SIG-M5 treated with dmso at 0.1 percent for 504 hours (cell line): ENCODE results near the gene VWA3A.
"Not testable (repeated sequence)": the region's sequence is repeated elsewhere in the genome, so short reads cannot be mapped to it uniquely, and the experiment has no call there.

Experiments
- DNase-seq: peaks from one replicate; lab custom pipeline; 2025; ENCODE audit not compliant: unreplicated experiment; lab: John Stamatoyannopoulos, UW

Gene VWA3A

DNA sequence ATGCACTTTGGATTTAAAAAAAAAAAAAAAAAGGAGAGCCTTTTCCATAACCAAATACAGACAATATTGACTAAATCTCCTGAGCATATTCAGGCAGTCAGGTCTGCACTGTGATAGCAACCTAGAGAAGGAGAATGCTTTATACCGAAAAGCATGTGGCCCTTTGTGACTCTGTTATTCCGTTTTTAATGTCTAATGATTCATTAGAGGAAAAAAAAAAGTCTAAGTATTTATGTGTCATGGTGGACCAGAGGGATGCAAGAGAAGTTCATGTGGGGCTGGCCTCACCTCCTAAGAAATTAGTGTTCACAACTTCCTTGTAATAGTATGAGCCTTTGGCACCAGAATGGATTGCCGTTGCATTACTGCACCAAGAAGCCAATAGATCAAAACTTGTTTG lies 11.3 kb upstream of the VWA3A start:
- DNase-seq: no peak

DNA sequence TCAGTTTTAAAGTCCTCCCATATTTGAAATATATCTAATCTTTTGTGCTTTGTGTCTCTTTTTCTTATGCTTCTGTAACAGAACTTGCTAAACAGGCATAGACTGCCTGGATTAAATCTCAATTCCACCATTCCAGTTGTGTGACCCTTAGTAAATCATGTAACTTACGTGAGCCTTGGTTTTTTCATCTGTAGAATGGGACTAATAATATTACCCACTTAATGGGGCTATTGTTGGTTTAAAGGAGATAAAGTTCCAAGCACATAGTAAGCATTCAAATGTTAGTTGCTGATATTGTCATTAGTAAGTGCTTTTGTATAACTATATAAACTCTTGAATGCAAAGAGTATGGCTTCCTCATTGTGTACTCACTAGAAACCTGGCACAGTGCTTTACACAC lies 5.9 kb upstream of the VWA3A start:
- DNase-seq: no peak

DNA sequence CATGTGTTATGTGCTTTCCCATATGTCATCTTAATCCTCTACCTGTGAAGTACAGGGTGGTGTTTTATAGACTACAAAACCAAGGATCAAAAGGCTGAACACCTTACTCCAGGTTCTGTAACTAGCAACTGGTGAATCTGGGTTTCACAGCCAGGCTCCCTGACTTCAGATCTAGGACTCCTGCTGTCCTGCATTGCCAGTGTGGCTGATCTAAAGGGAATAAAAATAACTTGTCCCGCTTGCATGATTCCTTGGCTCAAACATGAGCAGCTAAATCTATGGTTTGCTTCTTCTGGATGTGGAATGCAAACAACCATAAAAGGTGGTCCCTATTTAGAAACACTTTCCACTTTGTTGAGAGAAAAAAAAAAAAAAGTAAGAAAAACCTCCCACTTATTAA lies 3.7 kb upstream of the VWA3A start:
- DNase-seq: no peak

DNA sequence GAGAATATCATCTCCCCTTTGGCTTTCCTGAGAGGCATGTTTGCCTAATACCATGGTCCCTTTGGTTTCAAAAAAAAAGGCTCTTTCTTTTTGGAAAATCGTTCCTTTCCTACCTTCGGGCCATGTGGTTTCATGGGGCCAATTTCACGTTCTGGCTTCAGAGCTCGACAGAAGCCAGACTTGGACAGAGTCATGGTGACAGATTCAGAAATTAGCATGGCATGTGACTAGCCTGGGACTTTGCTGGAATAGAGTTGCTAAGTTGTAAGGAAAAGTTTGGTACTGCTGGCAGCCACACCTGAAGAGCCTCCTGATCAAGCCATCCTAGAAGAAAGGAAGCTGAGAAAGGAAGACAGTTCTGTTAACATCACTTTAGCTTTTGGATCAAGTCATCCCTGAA lies 2.4 kb upstream of the VWA3A start:
- DNase-seq: no peak

DNA sequence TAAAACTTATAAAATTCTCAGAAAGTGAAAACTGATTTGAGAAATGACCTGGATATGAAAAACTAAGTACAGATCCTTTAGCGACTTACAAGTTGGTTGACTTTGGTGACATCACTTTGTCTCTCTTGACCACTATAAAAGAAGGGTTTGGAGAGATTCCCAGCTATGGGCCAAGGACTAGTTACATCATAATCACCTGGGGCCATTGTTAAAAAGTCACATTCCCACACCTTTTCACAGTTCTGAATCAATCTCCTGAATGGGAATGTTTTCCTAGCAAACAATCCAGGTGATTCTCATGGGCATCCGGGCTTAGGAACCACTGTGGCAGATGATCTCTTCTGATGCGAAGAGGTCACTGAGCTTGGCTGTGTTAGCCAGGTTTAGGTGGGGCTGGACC lies 620 bp upstream of the VWA3A start:
- peak; percentile 4 for DNase-seq

DNA sequence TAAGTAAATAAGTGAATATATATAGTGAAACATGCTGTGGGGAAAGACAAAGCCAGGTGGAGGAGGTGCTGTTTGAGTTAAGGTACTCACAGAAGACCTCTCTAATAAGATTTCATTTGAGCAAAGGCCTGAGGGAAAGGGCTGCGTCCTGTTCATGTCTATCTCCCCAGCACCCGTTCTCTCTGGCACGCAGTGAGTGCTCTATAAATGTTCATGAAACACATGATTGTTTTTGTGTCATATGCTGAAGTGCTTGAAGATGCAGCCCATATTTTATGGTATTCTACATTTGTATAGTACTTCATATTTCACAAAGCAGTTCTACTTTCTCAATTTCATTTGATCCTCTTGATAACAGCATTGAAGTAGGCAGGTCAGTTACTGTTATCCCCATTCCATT lies 990 bp downstream of the VWA3A start:
- no peak for DNase-seq

DNA sequence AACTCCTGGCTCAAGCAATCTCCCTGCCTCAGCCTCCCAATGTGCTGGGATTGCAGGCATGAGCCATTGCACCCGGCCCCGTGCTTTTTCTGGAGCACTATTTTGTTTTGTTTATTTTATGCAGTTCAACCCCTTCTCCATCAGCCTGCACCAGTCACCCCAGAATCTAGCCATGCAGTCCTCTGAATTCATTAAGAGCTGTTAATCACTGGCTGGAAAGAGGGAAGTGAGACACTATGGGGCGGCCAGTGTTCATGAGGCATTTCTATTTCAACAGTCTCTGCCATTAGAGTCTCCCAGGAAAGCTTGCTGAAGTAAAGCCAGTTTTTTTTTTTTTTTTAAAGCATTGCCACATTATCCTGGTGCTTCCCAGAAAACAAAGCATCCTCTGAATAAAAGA lies 1.7 kb downstream of the VWA3A start:
- DNase-seq: peak; percentile 21

DNA sequence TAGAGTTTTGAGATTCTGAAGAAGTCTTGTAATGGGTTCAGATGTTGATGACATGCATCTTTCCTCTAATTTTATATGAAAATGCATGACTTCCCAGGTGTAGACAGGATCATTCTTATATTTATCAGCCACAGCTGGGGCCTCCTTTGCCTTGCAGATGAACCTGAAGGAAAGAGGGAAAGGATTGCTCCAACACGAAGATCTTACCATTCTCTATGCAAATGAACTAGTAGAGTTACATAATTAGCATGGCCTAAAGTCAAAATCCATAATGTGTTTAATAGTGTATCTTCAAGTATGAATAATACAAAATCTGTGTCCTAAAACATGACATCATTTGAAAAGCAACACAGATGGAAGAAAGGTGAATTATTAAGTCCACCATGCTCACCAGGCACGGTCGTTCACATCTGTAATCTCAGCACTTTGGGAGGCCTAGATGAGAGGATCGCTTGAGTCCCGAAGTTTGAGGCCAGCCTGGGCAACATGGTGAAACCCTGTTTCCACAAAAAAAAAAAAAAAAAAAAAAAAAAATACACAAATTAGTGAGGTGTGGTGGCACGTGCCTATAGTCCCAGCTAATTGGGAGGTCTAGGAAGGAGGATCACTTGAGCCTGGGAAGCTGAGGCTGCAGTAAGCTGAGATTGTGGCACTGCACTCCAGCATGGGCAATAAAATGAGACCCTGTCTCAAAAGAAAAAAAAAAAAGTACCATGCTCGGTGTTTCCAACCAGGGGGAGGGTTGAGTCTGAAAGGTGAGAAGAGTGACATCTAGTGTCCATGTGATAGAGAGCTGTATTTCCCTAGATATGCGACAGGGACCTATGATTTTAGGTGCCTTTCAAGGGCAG lies 6.3 kb downstream of the VWA3A start:
- peak; percentile 75 for DNase-seq

DNA sequence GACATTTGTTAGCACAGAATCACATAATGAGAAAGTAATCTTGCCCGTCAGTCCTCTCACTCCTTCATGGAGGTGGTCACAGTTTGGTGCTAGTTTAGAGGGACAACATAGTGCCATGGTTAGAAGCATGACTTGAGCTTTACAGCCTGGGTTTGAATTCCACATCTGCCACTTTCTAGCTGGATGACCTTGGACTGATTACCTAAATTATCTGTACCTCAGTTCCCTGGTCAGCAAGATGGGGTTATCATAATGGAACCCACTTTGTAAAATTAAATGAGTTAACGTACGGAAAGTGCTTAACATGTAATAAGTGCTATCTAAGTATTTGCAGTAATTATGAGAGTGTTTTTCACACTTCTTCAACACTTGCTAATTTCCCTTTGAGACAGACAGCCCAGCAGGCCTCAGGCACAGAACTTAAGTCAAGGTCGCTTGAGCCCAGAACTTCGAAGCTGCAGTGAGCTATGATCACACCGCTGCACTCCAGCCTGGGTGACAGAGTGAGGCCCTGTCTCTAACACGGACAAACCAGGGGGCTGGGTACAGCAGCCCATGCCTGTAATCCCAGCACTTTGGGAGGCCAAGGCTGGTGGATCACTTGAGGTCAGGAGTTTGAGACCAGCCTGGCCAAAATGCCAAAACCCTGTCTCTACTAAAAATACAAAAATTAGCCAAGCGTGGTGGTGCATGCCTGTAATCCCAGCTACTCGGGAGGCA lies 7.1 kb downstream of the VWA3A start:
- no peak for DNase-seq

DNA sequence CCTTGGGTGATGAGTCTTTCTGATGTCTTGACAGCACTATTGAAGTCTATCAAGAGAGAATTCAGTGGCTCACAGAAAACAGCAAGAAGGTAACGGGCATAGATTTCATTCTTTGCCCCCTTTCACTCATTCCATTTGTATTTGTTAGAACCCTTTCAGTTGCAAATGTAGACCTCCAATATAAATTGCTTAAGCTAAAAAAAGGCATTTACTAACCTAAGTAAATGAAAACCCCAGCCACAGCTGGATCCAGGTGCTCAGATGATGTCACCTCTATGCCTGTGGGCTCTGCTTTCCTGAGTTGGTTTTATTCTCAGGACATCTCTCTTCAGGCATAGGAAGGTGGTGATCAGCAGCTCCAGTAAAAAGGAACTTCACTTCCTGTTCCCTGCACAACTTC lies 11.1 kb downstream of the VWA3A start:
- no peak for DNase-seq

DNA sequence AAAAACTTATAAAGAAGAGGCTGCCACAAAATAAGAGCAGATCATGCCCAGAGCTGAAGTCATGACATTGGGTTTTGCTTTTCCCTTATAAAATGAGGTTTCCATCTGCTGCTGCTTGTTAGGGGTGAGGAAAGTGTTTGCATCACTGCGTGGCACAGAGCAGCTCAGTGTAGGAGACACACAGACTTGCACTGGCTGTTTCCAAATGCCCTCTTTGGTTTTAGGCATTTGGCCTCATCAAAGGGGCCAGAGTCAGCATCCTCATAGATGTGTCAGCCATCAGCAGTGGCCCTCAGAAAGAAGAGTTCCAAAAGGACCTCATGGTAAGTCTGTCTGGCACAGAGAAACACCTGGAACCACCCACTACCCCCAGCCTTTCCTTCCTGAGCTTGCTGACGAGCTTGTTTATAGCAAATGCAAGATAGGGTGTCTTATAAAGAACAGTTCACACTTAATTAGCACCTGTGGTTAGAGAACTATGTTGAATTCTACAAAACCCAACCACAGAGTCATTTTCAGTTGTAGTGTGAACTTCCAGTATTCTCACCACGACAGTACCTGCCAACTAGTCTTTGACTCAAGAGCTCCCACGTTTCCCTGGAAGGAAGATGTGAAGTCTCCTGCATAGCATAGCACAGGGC lies 17.0 kb downstream of the VWA3A start:
- DNase-seq: no peak

DNA sequence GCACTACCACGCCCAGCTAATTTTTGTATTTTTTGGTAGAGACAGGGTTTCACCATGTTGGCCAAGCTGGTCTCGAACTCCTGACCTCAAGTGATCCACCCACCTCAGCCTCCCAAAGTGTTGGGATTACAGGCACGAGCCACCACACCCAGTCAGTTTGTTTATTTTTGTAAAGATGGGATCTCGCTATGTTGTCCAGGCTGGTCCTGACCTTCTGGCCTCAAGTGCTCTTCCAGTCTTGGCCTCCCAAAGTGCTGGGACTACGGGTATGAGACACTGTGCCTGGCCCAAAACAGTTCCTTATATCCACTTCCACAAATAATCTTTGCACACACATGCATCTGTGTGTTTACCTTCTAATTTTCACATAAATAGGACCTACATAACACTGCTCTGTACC lies 19.3 kb downstream of the VWA3A start:
- not testable (repeated sequence) for DNase-seq

DNA sequence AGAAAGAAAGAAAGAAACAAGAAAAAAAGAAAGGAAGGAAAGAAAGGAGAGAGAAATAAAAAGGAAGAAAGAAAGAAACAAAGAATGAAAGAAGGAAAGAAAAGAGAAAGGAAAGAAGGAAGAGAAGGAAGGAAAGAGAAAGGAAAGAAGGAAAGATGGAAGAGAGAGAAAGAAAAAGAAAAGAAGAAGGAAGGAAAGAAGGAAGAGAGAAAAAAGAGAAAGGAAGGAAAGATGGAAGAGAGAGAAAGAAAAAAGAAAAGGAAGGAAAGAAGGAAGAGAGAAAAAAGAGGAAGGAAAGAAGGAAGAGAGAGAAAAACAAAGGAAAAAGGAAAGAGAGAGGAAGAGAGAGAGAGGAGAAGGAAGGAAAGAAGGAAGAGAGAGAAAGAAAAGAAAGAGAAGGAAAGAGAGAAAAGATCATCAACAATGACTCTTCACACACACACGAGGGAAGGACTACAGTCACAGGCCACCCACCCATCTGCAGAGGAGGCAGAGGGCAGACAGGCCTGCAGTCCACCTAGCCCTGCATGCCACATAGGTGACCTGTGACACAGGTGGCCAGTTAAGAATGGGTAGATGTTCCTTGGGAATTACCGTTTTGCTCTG lies 23.9 kb downstream of the VWA3A start:
- DNase-seq: no peak

DNA sequence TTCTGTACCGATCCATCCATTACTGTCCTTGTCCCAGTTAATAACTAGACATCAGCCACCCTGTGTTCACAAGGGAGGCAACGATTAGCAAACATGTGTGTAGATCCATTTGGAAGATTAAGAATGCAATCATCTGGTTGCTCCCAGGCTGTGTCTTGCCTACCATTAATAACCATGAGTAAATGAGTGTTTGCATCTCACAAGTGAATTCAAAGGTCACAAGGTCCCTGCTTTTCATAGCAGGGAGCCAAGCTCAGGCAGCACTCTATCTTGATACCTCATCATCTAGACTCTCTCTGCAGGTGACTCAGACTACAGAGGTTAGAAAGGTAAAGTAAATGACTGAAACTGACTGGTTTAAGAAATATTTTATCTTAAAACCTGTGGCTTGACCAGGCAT lies 25.3 kb downstream of the VWA3A start:
- no peak for DNase-seq

DNA sequence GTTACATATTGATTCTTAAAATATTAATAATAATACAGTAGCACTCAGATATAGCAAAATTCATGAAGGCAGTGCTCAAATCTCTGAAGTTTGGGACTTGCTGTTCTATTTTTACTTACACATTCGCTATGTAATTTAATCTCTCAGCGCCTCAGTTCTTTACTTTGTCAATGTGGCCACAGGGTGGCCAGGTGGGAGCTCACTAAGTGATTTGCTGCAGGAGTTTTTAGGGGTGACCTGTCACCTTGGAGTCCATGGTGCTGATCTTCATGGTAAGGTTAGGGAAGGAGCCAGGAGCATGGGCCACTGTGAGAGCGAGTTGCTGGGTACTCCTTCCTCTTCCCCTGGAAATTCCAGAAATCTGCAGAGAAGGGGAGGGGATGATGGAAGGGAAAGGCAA lies 28.1 kb downstream of the VWA3A start:
- no peak for DNase-seq

DNA sequence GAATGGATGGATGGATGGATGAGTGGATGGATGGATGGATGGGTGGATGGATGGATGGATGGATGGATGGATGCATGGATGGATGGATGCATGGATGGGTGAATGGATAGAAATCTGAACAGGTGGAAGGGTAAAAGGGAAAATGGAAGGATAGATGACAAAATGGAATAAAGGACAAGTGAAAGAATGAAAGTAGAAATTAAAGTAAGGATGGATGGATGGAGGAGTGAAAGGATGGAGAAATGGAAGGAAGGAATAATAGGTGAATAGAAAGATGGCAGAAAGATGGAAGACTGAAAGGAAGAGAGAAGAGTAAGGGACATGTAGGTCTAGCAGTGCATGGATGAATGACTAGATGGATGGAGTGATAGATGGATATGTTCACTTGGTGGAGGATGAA lies 29.9 kb downstream of the VWA3A start:
- DNase-seq: no peak

DNA sequence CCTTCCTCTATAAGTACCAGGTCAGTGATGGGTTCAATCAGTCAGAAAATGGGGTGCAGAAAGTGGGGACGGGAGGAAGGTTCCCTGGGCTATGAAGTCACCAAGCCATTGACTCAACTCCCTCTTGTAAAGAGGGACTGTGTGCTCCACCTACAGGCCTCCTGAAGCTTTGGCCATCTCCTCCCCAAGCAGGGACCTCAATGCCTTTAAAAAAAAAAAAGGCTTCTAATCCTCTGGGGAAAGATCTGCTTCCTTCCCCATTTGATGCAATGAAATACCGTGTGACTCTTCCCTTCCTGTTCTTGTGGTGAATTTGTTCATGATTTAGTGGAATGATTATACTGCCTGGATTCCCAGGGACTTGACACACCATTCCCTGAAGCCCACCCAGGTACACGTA lies 30.8 kb downstream of the VWA3A start:
- DNase-seq: peak; percentile 44

DNA sequence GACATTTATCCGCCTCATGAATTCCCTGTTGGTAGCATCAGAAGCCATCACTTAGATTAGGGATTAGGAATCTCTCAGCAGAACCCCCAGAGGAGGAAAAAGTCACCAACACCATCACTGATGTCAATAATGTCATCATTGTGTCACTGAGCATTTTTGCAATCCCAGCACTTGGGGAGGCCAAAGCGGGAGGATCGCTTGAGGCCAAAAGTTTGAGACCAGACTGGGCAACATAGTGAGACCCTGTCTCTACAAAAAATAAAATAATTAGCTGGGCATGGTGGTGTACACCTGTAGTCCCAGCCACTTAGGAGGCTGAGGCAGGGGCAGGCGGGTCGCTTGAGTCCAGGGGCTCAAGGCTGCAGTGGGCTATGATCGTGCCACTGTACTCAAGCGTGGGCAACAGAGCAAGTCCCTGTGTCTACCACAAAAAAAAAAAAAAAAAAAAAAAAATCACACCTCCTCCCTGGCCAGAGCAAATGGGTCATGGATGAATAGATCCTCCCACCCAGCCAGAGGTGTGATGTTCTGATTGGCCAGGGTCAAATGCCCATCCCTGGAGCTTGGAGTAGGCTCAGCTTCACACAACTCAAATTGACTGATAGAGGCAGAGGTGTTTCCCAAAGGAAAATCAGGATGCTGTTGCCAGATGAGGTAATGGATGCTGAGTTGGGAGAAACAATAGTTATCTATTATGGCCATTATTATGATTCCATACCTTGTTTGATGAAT lies 31.6 kb downstream of the VWA3A start:
- no peak for DNase-seq

DNA sequence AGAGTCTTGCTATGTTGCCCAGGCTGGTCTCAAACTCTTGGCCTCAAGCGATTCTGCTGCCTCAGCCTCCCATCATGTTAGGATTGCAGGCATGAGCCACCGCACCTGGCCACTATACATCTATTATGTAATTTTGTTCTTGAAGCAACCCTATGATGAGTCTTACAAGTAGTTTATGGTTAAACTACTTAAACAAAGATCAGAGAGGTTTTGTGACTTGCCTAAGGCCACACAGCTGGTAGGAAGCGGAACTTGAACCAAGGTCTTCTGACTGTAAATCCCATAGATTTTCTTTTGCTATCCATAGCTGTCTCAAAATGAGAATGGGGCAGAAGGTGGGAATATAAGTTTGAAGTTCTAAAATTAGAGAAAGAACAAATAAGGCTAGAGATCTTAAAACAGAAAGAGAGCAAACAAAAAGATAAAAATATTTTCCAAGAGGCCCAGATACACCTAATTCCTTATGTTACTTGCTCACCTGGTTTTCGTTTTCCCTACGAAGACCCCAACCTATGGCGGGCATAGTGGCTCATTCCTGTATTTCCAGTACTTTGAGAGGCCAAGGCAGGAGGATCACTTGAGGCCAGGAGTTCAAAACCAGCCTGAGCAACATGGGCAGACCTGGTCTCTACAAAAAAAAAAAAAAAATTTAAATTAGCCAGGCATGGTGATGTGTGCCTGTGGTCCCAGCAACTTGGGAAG lies 32.4 kb downstream of the VWA3A start:
- DNase-seq: no peak

DNA sequence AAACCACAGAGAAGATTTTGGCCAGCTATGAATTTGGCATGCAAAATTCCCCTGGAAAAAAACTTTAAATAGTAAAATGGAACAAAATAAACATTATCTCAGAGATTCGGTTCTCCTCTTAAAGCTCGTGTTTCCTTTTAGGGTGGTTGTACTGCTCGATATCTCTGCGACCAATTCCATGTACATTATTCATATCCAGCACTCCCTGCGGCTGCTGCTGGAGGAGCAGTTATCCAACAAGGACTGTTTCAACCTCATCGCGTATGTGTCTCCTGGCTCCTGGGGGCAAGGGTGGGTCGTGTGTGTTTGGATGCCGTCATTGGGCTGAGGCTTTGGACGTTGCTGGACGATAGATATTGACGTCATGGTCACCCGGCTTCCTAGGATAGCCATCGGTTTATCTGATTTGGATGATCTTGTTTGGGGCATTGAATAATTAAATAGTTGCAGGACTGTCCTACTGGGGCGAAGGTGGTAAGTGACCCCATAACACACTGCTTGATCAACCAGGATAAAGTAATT lies 33.8 kb downstream of the VWA3A start:
- DNase-seq: no peak
